ENCODE measurements around the gene ACBD7.

The ACBD7 gene

GRCh38 chr10:15084502-15084922, 4.1 kb downstream of the ACBD7 start:
- DNase-seq = peak; percentile 64

GRCh38 chr10:15083674-15084501, 4.7 kb downstream of the ACBD7 start:
- DNase-seq = no peak

GRCh38 chr10:15075421-15075820, 13.2 kb downstream of the ACBD7 start:
- no peak for DNase-seq

- no peak for DNase-seq
These were observed 16.2 kb downstream of the ACBD7 start for GRCh38 chr10:15072358-15072757.

- DNase-seq = no peak
These were observed 19.3 kb downstream of the ACBD7 start for GRCh38 chr10:15069230-15069629.

GRCh38 chr10:15068802-15069201, 19.8 kb downstream of the ACBD7 start:
- DNase-seq = no peak

GRCh38 chr10:15067154-15067553, 21.4 kb downstream of the ACBD7 start:
- no peak for DNase-seq

GRCh38 chr10:15060638-15061037, 27.9 kb downstream of the ACBD7 start:
- no peak for DNase-seq

- DNase-seq = no peak
These were observed 28.7 kb downstream of the ACBD7 start for GRCh38 chr10:15059914-15060313.

GRCh38 chr10:15058689-15059088, 29.9 kb downstream of the ACBD7 start:
- DNase-seq = no peak

- no peak for DNase-seq
These were observed 35.5 kb downstream of the ACBD7 start for GRCh38 chr10:15053061-15053460.

GRCh38 chr10:15052121-15052520, 36.5 kb downstream of the ACBD7 start:
- no peak for DNase-seq

GRCh38 chr10:15049533-15049932, 39.0 kb downstream of the ACBD7 start:
- DNase-seq = no peak

GRCh38 chr10:15046626-15047025, 42.0 kb downstream of the ACBD7 start:
- no peak for DNase-seq

GRCh38 chr10:15045380-15045779, 43.2 kb downstream of the ACBD7 start:
- no peak for DNase-seq

- DNase-seq = no peak
These were observed 44.9 kb downstream of the ACBD7 start, which contains the start of gene OLAH for GRCh38 chr10:15043674-15044073. Gene OLAH (plus strand): TSS chr10:15043943. CDS start chr10:15047289, 3,346 bp downstream.

GRCh38 chr10:15038416-15038815, 50.2 kb downstream of the ACBD7 start:
- DNase-seq = no peak

- no peak for DNase-seq
These were observed 50.9 kb downstream of the ACBD7 start for GRCh38 chr10:15037691-15038090.

- DNase-seq = no peak
These were observed 52.9 kb downstream of the ACBD7 start for GRCh38 chr10:15035385-15036301.

GRCh38 chr10:15027741-15028140, 60.8 kb downstream of the ACBD7 start:
- no peak for DNase-seq
